ENCODE measurements around the gene KYAT1. TPM values are rescaled to one million over a fixed set of nuclear protein-coding genes. Genes with fewer than 3 reads are reported as not detected.

The KYAT1 gene
- total and polyA plus RNA-seq, 8 donors, result 6.2 to 9.6 (median 7.2) TPM

DNA sequence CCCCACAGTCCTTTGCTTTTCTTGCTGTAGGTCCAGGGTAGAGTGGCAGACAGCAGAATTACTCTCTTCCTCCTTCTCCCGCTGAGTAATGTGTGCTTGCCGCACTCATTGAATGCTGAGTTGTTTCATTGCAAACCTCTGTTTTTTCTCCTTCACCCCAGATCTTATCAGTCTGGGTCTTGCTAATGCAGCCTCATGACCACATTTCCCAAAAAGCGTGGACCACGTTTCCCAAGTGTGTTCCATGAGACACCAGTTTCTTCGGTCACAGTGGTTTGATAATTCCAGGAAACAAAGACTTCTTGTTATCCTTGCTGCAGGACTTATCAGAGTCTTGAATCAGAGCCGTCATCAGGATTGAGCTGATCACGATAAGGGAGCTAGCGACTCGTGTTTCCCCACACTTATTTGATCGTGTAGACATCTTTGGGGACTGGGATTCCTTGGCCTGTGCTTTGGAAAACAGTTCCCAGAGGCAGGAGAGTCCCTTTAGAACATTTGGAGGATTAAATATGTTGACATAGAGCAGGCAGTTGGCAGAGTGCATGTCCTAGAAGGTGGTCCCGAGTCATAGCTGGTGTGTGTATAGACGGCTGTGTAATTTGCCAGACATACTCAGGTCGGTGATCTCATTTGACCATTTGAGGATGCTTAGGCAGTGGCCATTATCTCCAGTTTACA, 4.6 kb upstream of the KYAT1 start:
- DNase-seq, result no peak
- peaks cover 15 to 72% of the 10 kb centered on the region in 2 donors for H3K4me1 ChIP-seq
- peaks cover 0 to 66% of the 10 kb centered on the region in 2 donors for H3K36me3 ChIP-seq
- TF ChIP-seq, protein P1, sequence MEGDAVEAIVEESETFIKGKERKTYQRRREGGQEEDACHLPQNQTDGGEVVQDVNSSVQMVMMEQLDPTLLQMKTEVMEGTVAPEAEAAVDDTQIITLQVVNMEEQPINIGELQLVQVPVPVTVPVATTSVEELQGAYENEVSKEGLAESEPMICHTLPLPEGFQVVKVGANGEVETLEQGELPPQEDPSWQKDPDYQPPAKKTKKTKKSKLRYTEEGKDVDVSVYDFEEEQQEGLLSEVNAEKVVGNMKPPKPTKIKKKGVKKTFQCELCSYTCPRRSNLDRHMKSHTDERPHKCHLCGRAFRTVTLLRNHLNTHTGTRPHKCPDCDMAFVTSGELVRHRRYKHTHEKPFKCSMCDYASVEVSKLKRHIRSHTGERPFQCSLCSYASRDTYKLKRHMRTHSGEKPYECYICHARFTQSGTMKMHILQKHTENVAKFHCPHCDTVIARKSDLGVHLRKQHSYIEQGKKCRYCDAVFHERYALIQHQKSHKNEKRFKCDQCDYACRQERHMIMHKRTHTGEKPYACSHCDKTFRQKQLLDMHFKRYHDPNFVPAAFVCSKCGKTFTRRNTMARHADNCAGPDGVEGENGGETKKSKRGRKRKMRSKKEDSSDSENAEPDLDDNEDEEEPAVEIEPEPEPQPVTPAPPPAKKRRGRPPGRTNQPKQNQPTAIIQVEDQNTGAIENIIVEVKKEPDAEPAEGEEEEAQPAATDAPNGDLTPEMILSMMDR (IDR thresholded peaks at IDR 0.05), result no peak
- intact Hi-C loops (cut with DNase I), result no loop called here
- H3K9me3 ChIP-seq, result no peaks in the 10 kb centered on the region
- H3K27ac ChIP-seq, result peak overlapping the region in 1 of 2 donors; percentile 60
- no peak for ATAC-seq
- no peaks in the 10 kb centered on the region for H3K27me3 ChIP-seq
- peak overlapping the region in 1 of 2 donors; percentile 4 for H3K4me3 ChIP-seq

DNA sequence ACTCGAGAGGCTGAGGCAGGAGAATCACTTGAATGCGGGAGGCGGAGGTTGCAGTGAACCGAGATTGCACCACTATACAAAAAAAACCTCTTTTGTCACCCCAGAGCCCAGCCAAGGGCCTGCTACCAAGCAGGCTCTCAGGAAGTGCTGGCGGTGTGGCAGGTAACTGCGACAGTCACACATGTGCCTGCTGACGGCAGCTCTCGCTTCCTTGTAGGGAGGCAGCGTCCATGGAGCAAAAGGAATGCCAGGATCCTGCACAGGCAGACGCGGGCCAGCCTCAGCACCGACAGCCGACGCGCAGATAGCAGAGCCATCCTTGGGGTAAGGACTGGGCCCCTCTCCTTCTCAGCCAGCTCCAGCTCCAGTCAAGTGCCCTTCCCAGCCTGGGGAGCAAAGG, 4.0 kb upstream of the KYAT1 start:
- intact Hi-C loops (cut with DNase I), result no loop called here
- no peaks in the 10 kb centered on the region for H3K9me3 ChIP-seq
- peak overlapping the region in 1 of 2 donors; percentile 60 for H3K27ac ChIP-seq
- H3K27me3 ChIP-seq, result no peaks in the 10 kb centered on the region
- ATAC-seq (no peak), DNase-seq (no peak)
- H3K4me1 ChIP-seq, result peaks cover 15 to 71% of the 10 kb centered on the region in 2 donors
- TF ChIP-seq, protein P1 (IDR thresholded peaks at IDR 0.05), result no peak
- peak overlapping the region in 1 of 2 donors; percentile 4 for H3K4me3 ChIP-seq
- H3K36me3 ChIP-seq, result peaks cover 0 to 62% of the 10 kb centered on the region in 2 donors

DNA sequence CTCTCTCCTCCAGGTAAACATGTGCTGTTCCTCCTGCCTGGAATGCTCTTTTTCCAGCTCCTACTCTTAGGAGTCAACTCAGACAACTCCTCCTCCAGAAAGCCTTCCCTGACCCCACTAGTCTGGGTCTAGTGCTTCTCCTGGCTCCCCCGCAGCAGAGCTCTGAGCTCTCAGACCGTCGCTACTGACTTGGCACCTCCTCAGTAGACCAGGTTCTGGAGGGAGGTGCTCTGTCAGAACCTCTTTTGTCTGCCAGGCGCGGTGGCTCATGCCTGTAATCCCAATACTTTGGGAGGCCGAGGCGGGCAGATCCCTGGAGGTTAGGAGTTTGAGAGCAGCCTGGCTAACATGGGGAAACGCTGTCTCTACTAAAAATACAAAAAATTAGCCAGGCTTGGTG, 3.6 kb upstream of the KYAT1 start:
- Histone ChIP-seq H3K36me3 (peaks cover 0 to 58% of the 10 kb centered on the region in 2 donors), H3K27ac (peak overlapping the region in 1 of 2 donors; percentile 60), H3K4me3 (peak overlapping the region in 1 of 2 donors; percentile 4), H3K27me3 (no peaks in the 10 kb centered on the region), H3K9me3 (no peaks in the 10 kb centered on the region), H3K4me1 (peaks cover 15 to 71% of the 10 kb centered on the region in 2 donors)
- TF ChIP-seq, protein P1 (IDR thresholded peaks at IDR 0.05), result no peak
- intact Hi-C loops (cut with DNase I), result no loop called here
- no peak for ATAC-seq
- no peak for DNase-seq

DNA sequence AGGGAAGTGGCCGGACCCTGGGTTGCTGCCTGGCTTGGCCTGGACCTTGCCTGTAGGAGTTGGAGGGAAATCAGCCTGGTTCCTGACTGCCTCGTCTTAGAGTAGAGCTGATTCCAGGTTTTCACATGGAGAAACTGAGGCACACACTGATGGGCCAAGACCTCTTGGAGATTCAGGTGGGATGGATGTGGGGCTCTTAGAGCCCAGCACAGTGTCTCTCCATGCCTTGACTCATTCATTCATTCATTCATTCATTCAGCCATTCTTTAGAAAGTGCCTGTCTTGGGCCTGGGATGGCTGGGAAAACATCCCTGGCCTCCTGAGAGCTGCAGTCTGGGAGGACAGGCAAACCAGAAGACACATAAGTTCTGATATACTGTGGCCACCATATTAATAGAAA, 2.4 kb upstream of the KYAT1 start:
- no peak for ATAC-seq
- intact Hi-C loops (cut with DNase I), result no loop called here
- H3K36me3 ChIP-seq, result peaks cover 0 to 49% of the 10 kb centered on the region in 2 donors
- no peaks in the 10 kb centered on the region for H3K27me3 ChIP-seq
- H3K9me3 ChIP-seq, result no peaks in the 10 kb centered on the region
- peaks cover 15 to 71% of the 10 kb centered on the region in 2 donors for H3K4me1 ChIP-seq
- no peak for DNase-seq
- TF ChIP-seq, protein P1 (IDR thresholded peaks at IDR 0.05), result no peak
- H3K4me3 ChIP-seq, result peak overlapping the region in 1 of 2 donors; percentile 94
- H3K27ac ChIP-seq, result peak overlapping the region in 1 of 2 donors; percentile 90

DNA sequence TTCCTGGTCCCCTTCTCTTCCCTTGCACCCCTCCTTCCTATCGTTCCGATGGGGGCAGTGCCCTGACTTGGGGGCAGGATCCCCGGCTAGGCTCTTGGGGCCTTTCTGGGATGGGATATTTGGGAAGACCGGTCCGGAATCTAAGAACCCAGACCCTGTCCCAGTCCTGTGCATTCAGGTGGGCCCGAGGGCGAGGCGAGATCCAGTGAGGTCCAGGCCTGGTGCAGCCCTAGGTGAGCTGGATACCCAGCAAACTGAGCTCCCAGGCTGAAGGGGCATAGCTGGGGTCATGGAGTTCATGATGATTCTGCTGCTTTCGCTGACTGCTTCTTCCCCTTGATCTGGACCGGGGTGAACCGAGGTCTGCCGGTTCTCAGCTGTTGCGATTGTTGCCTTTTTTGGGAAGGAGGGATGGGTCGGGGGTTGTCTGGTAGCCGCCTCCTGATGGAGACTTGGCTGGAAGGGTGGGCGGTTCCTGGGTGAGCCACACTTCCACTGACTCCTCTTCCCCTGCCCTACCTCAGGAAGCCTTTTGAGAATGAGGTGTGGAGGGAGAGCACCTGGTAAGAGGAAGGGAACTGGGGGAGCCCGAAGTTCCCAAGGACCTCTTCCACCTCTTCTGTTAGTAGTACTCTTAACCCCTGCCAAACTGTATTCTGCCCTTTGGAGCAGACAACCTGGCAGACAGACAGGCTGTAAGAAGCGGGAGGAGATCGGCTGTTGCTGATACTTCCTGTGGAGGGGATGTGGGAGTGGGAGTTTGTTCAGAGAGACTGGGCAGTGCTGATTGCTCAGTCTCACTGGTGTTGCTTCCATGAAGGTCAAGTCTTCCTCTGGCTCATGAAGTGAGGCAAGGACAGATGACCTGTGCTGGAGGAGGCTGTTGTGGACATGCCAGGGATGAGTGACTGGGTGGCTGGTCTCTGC, 1.2 kb upstream of the KYAT1 start:
- Histone ChIP-seq H3K4me3 (peak overlapping the region; percentile 93 to 94), H3K27me3 (no peaks in the 10 kb centered on the region), H3K27ac (peak overlapping the region; percentile 90 to 93), H3K4me1 (peaks cover 14 to 63% of the 10 kb centered on the region in 2 donors), H3K36me3 (peaks cover 0 to 37% of the 10 kb centered on the region in 2 donors), H3K9me3 (no peaks in the 10 kb centered on the region)
- TF ChIP-seq, protein P1 (IDR thresholded peaks at IDR 0.05), result no peak
- ATAC-seq (peak; percentile 2), DNase-seq (no peak)
- intact Hi-C loops (cut with DNase I), result no loop called here
